GM18867 (cell line): Measurements from ENCODE around the gene BCL11B.

Source experiments
- ATAC-seq: cut with Tn5 transposase; IDR thresholded peaks from one replicate; pipeline ENCODE4 v1.9.1; 2021; ENCODE audit warnings: mild to moderate bottlenecking, moderate library complexity; ENCODE audit not compliant: unreplicated experiment

BCL11B gene

GRCh38 chr14:99185436-99186068 is 86.4 kb downstream of the BCL11B start:
- ATAC-seq: no peak

GRCh38 chr14:99183716-99184115 is 88.3 kb downstream of the BCL11B start:
- ATAC-seq: no peak

- ATAC-seq: no peak
Observed at GRCh38 chr14:99183311-99183710, 88.7 kb downstream of the BCL11B start.

- ATAC-seq: no peak
Observed at GRCh38 chr14:99182548-99183250, 89.3 kb downstream of the BCL11B start.

- ATAC-seq: no peak
Observed at GRCh38 chr14:99181804-99182520, 90.0 kb downstream of the BCL11B start.

- ATAC-seq: no peak
Observed at GRCh38 chr14:99181241-99181640, 90.8 kb downstream of the BCL11B start.

- no peak for ATAC-seq
Observed at GRCh38 chr14:99179946-99180345, 92.1 kb downstream of the BCL11B start.

GRCh38 chr14:99179506-99179905 is 92.5 kb downstream of the BCL11B start:
- no peak for ATAC-seq

GRCh38 chr14:99177886-99178835 is 93.8 kb downstream of the BCL11B start:
- no peak for ATAC-seq

- ATAC-seq: no peak
Observed at GRCh38 chr14:99177046-99177655, 94.8 kb downstream of the BCL11B start.

GRCh38 chr14:99176156-99176945 is 95.6 kb downstream of the BCL11B start:
- no peak for ATAC-seq

- no peak for ATAC-seq
Observed at GRCh38 chr14:99175331-99176155, 96.5 kb downstream of the BCL11B start.

- ATAC-seq: no peak
Observed at GRCh38 chr14:99174770-99175319, 97.2 kb downstream of the BCL11B start.

- no peak for ATAC-seq
Observed at GRCh38 chr14:99174081-99174769, 97.8 kb downstream of the BCL11B start.

GRCh38 chr14:99173506-99173905 is 98.5 kb downstream of the BCL11B start:
- no peak for ATAC-seq

GRCh38 chr14:99173086-99173485 is 98.9 kb downstream of the BCL11B start:
- ATAC-seq: no peak

GRCh38 chr14:99171396-99171795 is 100.6 kb downstream of the BCL11B start:
- no peak for ATAC-seq

GRCh38 chr14:99169776-99170356 is 102.1 kb downstream of the BCL11B start:
- ATAC-seq: no peak
